Measurements from ENCODE around the gene COASY.
A peak's percentile ranks its signal among the peaks of the same experiment; 100 is the strongest.

The COASY gene

DNA sequence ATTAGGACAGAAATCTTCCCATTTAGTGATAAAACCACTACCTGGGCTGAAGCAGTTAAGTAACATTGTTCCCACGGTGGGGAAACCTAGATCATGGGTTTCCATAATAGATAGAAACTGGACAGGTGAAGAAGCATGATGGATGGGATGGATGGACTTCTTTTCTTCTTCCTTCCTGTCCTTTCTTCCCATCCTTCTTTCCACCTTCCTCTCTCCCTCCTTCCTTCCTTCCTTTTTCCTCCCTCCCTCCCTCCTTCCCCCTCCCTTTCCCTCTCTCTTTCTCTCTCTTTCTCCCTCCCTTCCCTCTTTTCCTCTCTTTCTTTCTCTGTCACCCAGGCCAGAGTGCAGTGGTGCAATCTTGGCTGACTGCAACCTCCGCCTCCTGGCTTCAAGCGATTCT is 12.5 kb downstream of the COASY start:
- DNase-seq (ENCODE audit: low read depth): no peak

GRCh38 chr17:42577140-42577531 is 15.2 kb downstream of the COASY start:
- DNase-seq (ENCODE audit: low read depth): no peak

DNA sequence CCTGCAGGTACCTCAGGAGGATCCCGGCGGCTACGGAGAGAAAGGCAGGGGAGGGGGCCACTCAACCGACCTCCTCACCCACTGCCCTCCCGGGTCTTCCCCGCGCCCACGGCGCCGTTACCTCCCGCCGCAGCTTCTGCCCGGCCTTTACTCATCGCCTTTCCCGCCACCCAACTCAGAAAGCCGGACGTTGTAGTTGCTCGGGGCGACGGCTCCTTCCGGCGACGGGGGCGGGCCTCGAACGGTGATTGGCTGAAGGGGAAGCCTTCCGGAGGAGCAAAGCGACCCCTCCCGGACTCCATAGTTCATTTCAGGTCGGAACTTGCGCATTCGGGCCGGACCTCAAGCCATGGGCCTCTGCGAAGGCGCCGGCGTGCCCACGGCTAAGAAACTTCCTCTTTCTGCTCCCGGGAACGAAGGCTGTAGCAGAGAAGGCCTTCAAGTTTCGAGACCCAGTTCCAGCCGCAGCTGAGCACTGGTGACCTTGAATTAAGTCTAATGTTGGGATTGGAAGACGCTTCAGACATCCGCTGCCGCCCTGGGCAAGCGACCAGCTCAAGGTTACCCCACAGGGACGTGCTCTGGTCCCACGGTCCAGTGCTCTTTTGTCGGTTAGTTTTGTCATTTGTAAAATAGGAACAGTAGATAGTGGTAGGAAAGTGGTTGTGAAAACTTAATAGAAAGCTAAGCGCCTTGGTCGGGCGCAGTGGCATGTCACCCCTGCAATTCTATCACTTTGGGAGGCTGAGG is 15.8 kb downstream of the COASY start, which contains the start of gene PSMC3IP:
PSMC3IP (minus strand) TSS at position 198 of the 750 bp plus-strand sequence; CDS start at position 155, 43 bp downstream.
- peak; percentile 83 for DNase-seq (ENCODE audit: low read depth)

DNA sequence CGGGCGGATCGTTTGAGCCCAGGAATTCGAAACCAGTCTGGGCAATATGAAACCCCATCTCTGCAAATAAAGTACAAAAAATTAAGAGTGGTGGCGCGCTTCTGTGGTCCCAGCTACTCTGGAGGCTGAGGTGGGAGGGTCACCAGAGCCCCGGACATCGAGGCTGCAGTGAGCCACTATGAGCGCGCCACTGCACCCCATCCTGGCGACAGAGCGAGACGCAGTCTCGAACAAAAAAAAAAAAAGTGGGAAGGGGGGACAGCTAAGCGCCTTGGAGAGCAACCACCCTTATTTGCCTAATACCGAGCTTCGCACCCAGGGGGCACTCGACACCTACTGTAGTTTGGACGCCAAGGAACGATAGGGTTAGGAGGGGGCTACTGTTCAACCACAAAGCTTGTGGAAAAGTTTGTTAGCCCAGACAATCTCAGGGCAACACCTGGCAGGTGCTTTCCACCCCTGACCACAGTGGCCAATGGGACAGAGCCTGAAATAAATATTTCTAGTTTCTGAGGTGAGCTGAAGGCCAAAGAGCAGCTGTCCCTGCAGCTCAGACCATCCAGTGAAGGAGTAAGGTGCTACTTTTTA is 16.4 kb downstream of the COASY start:
- peak; percentile 86 for DNase-seq (ENCODE audit: low read depth)

DNA sequence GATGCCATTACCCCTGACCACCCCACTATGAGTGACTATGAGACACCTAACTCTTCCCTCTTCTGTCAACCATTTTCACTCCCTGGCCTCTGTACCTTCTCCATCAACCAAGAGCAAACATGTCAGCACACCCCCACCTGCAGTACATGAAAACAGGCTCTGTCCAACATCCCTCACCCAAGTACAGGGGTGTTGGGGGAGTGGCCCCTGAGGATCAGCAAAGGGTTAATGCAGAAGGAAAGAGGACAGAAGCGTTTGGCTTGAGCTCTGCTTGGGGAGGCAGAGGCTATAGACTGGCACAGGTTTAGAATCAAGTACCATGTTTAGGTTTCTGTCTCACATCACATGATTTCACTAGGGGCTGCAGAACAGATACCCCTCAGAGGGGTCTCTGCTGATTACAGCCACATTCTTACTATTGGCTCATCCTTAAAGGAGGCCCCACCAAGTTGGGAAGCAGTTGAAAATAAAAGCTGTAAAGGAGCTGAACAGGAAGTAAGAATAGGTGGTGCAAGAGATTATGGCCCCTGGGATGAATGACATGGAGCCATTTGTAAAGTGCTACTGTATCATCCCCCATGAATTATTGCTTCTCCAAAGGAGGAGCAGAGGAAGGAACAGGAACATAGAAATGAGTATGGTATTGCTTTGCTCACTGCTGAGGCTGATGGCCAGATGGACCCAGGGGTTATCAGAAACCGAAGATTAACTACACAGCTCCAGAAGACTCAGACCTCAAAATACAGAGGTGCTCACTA is 18.0 kb downstream of the COASY start:
- no peak for DNase-seq (ENCODE audit: low read depth)

DNA sequence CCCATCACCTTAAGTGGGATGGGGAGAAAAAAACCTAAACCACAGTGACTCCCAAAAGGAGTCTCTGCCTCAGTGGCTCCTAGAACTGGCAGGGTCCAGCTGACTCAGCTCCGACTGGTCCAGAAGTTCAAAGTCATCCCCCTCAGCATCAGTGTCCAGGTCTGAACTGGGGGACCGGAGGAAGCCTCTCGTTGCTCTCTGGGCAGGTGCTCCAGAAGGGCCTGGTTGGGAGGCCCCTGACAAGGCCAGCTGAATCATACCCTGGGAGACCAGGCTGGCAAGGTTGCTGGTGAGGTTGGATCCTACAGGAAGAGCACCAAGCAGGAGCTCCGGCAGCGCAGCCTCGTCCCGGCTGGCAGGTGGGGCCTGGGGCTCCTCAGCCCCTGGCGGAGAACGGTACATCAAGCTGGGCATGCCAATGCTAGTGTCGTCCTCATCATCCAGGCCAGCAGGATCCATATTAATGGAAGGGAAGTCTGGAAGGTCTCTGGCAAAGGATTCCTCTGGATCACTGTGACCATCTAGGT is 19.9 kb downstream of the COASY start:
- DNase-seq (ENCODE audit: low read depth): no peak

DNA sequence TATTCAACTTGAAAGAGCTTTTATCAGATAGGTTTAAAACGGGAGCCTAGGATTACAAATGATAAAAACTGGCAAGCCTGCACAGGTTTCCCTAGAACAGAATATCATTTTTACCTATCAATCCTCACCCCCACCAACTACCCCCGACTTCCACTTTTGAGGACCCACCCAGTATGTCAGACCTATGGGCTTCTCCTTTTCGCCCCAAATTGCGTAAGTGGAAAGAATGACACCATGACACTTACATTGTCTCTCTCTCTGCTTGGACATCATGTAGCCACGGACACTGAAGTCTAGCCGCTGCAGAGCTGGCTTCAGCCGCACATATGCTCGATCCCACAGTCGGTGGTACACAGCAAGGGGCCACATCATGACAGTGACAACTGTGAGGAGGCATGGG is 22.9 kb downstream of the COASY start:
- no peak for DNase-seq (ENCODE audit: low read depth)

DNA sequence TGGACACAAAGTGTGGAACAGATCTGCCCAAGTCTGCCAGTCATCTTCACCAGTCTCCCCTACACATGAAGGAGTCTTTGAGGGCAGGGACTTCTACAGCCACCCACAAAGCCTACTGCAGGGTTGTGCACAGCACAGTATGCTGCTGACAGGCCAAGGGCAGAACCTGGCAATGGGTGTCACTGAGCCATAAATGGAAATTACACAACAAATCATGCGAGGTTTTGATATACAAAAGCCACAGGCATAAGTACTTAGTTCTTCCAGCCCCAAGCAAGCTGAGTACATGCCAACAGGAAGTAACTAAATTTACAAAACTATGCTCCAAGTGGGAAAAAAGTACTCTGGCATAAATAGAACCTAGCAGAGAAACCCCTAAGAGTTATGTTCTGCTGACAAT is 23.4 kb downstream of the COASY start:
- no peak for DNase-seq (ENCODE audit: low read depth)

DNA sequence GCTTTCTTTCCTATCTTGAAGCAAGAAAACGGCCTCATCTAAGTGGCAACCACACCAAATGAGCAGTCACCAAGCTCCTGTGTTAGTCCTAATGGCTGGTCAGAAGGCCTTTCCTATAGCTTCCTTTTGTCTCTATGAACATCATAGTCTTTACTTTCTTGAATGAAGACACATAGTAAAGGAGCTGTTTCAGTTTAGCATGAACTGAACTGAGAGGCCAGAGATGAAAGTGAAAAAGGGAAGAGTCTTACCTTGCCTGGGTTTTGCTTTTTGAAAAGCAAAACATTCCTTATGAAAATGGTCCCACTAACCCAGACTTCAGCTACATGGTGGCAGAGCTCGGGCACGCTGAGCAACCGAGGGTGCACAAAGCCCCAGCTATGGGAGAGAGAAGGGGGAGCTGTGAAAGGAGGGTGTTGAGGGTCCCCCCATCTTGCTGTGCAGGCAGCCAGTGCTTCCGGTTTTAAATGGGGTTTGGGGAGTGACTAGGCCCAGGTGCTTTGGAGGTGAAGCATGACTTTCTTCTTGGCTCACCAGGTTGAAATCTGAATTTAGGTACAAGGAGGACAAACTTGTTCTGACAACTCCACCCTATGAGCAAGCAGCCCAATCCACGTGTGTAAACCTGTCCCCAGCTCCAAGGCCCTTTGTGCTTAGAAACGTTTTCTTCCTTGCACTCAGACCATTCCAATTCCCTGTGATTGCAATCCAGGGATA is 24.7 kb downstream of the COASY start:
- no peak for DNase-seq (ENCODE audit: low read depth)

GRCh38 chr17:42590886-42591285 is 28.9 kb downstream of the COASY start:
- DNase-seq (ENCODE audit: low read depth): no peak

GRCh38 chr17:42591411-42591810 is 29.5 kb downstream of the COASY start:
- no peak for DNase-seq (ENCODE audit: low read depth)

DNA sequence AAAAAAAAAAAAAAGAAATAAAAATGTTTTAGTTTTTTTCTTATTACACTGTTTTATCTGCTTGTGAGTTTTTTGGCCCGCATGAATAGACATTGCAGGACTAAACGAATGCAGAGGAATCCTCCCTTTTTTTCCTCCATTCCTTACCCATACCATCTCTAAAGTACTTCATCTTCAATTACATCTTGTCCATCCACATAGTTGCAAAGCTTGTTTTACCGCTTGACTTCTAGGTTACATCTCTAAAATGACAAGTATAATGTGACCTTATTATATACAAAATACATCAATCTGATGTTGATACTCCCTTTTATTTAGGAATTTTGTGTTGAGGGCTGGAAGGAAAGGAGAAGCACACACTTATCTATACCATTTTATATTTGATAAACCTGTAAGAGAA is 34.4 kb downstream of the COASY start:
- no peak for DNase-seq (ENCODE audit: low read depth)

DNA sequence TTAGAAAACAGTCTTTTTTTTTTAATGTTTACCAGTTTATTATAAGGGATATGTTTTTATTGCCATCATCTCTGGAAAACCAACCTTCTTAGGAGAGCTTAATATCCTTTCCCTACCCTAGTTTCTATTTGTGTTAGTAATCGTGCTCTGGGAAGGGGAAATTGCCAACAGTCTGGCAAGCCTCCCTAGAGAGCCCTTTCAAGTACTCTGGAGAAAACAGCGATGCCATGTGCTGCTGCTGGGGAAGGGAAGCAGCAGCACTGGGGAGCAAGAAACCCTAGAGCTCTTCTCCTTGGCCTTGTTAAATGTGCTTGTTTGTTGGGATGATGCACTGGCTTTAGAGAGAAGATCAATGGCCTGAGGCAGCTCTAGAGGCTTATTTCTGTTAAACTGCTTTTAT is 37.0 kb downstream of the COASY start:
- no peak for DNase-seq (ENCODE audit: low read depth)

DNA sequence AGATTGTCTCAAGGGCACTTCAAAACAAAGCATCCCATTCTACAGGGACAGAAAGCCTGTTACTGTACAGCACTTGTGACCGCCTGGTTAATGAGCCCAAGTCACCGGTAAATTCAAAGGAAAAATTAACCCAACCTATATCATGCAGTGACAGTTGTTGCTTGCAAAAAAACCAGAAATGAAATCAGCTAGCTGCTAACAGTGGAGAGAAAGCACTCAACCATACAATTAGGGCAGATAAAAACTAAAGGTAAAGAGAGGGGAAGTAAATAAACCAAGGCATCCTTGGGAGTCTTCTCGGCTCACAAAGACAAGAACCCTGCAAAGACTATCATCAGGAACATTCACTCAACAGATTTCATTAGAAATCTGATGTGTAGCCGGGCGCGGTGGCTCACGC is 41.4 kb downstream of the COASY start:
- no peak for DNase-seq (ENCODE audit: low read depth)

GRCh38 chr17:42607769-42608168 is 45.8 kb downstream of the COASY start:
- no peak for DNase-seq (ENCODE audit: low read depth)

GRCh38 chr17:42608305-42609181 is 46.6 kb downstream of the COASY start:
- no peak for DNase-seq (ENCODE audit: low read depth)

- DNase-seq (ENCODE audit: low read depth): peak; percentile 98
These were observed 47.4 kb downstream of the COASY start, which contains the start of the genes RETREG3 and TUBG1 for GRCh38 chr17:42609182-42609813. Gene RETREG3, minus strand, starts transcription at chr17:42609374. Its CDS starts 50 bp downstream, at chr17:42609324. Gene TUBG1, plus strand, starts transcription at chr17:42609683. Its CDS starts 55 bp downstream, at chr17:42609738.

DNA sequence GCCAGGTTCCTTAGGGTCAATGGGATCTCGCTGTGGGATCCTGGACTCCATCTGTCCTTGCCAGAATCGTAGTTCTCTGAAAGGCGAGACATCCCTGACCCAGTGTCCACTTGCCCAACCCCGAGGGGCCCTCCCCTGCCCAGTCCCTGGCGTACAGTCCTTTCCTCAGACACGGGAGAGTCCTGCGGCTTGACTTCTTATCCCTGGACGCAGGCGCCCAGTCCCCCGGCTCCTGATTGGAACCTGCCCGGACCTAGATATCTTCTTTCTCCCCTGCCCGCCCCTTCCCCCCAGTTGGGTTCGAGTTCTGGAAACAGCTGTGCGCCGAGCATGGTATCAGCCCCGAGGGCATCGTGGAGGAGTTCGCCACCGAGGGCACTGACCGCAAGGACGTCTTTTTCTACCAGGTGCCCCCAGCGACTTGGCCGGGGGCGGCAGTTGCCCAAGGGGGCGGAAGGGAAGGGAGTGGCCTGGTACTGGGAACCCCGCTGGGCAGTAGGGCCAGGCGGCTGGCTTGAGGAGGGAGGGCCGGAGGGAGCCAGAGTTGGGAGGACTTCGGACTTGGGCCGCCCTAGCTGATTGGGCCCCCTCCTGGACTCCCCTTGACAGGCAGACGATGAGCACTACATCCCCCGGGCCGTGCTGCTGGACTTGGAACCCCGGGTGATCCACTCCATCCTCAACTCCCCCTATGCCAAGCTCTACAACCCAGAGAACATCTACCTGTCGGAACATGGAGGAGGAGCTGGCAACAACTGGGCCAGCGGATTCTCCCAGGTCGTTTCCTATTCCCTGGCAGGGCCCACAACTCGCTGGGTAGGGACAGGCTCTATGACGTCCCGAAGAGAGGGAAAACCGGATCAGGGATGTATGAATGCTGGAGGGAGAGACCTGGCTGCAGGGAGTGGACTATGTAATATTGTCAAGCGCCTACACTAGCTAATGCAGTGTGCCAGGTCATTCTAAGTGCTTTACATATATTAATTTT is 48.2 kb downstream of the COASY start:
- DNase-seq (ENCODE audit: low read depth): peak; percentile 34

DNA sequence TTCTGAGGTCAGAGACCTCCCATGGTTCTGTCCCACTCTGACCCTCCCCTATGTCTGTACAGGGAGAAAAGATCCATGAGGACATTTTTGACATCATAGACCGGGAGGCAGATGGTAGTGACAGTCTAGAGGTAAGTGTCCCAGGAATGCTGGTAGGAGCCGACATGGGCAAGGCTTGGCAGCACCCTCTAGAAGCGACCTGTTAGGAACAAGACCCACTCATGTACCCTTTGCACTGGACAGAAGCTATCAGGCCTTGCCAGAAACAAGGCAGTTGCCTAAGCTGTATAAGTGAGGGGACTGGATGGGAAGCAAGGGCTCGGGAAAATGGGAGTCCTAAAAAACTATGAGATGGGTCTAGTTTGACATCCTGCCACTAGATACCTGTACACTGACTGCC is 50.1 kb downstream of the COASY start:
- no peak for DNase-seq (ENCODE audit: low read depth)

Measured in CMK (cell line).